Inflammatory macrophage treated with lipopolysaccharide for 4 hours (primary cell): ENCODE results near the gene PTGR2.
A peak's percentile ranks its signal among the peaks of the same experiment; 100 is the strongest.
"Not testable (repeated sequence)": the region's sequence is repeated elsewhere in the genome, so short reads cannot be mapped to it uniquely, and the experiment has no call there.

ENCODE experiments used
- DNase-seq: peaks from one replicate; pipeline ENCODE4 v3.0.0-alpha.2; 2020

Gene PTGR2

GRCh38 chr14:73833530-73834260 is 17.9 kb upstream of the PTGR2 start:
- DNase-seq = no peak

GRCh38 chr14:73834261-73834625 is 17.4 kb upstream of the PTGR2 start:
- no peak for DNase-seq

GRCh38 chr14:73838293-73839034 is 13.2 kb upstream of the PTGR2 start:
- DNase-seq = not testable (repeated sequence)

GRCh38 chr14:73842201-73842600 is 9.4 kb upstream of the PTGR2 start:
- no peak for DNase-seq

- peak; percentile 65 for DNase-seq
These were observed 8.8 kb upstream of the PTGR2 start for GRCh38 chr14:73842851-73843250.

- no peak for DNase-seq
These were observed 8.3 kb upstream of the PTGR2 start for GRCh38 chr14:73843296-73843695.

GRCh38 chr14:73846947-73847346 is 4.7 kb upstream of the PTGR2 start:
- no peak for DNase-seq

GRCh38 chr14:73851000-73851399 is 631 bp upstream of the PTGR2 start:
- DNase-seq = no peak

GRCh38 chr14:73859145-73859544 is 7.5 kb downstream of the PTGR2 start:
- no peak for DNase-seq

GRCh38 chr14:73861073-73861472 is 9.4 kb downstream of the PTGR2 start:
- no peak for DNase-seq

GRCh38 chr14:73862480-73862879 is 10.8 kb downstream of the PTGR2 start:
- DNase-seq = no peak

GRCh38 chr14:73863209-73863608 is 11.6 kb downstream of the PTGR2 start:
- no peak for DNase-seq

- no peak for DNase-seq
These were observed 14.0 kb downstream of the PTGR2 start for GRCh38 chr14:73865534-73866113.

- not testable (repeated sequence) for DNase-seq
These were observed 18.1 kb downstream of the PTGR2 start for GRCh38 chr14:73869754-73870153.

- no peak for DNase-seq
These were observed 19.0 kb downstream of the PTGR2 start for GRCh38 chr14:73870525-73871235.

- DNase-seq = no peak
These were observed 22.0 kb downstream of the PTGR2 start for GRCh38 chr14:73873660-73874059.

GRCh38 chr14:73877790-73878189 is 26.2 kb downstream of the PTGR2 start:
- no peak for DNase-seq

GRCh38 chr14:73878436-73878835 is 26.8 kb downstream of the PTGR2 start:
- no peak for DNase-seq

GRCh38 chr14:73879027-73879426 is 27.4 kb downstream of the PTGR2 start:
- DNase-seq = no peak

GRCh38 chr14:73884438-73885190 is 33.0 kb downstream of the PTGR2 start:
- DNase-seq = no peak

GRCh38 chr14:73886449-73887317 is 35.1 kb downstream of the PTGR2 start, which contains the start of gene ZNF410:
ZNF410 (plus strand) TSS chr14:73886859; CDS start chr14:73892176, 5,317 bp downstream.
- DNase-seq = peak; percentile 99

- DNase-seq = no peak
These were observed 35.6 kb downstream of the PTGR2 start for GRCh38 chr14:73887318-73887616.
